ENCODE results near the gene SMCP.

The SMCP gene

DNA sequence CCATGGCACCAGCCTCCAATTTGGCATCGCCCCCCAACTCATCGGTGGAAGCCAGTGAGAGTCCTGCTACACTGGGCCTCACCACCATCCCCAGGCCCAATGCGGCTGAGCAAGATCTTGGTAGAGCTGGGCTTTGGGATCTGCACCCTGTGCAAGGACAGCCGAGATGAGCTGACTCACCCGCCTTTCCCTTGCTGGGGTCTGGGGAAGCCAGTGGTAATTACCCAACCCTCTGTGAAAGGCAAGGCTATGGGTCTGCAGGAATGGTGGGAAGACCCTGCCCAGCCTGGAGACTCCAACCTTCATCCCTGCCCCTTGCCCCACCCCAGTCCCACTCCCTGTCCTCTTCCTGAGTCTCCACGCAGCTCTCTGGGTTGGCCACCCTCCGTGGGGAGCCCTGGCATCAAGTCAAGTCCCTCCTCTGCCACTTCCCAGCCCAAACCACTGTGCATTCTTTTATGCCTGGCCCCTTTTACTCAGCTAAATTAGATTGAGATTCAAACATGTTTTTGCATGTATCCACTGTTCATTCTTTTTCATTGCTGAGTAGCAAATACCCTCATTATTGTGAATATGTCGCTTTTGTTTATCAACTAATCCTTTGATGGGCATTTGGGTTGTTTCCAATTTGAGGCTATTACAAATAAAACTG lies 8.8 kb downstream of the SMCP start:
- DNase-seq (ENCODE audit: low spot score): no peak

DNA sequence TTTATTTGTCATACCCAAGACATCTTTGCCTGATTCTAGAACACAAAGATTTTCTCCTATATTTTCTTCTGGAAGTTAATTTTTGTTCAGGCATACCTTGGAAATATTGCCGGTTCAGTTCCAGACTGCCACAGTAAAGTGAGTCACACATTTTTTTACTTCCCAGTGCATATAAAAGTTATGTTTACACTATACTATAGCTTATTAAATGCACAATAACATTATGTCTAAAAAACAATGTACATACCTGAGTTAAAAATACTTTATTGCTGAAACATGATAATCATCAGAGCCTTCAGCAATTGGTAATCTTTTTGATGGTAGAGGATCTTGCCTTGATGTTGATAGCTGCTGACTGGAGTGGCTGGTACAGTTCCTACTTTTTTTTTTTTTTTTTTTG lies 10.0 kb downstream of the SMCP start:
- DNase-seq (ENCODE audit: low spot score): no peak

DNA sequence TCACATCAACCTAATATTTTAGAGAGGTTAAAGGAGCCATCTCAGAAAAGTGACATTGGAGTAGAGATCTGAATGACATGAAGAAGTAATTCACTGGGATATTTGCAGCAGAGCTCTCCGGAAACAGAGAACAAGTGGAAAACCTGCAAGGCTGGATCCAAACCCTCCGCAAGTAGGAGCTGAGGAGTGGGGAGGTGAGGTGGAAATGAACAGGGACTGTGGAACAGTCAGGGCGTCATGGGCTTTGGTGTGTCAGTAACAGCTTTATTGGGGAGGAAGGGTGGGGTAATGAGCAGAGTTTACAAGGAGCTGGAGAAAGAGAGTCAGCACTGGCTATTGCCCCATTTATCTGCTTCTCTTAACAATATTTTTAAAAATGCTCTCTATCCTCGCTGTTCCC lies 20.9 kb downstream of the SMCP start:
- DNase-seq (ENCODE audit: low spot score): no peak

DNA sequence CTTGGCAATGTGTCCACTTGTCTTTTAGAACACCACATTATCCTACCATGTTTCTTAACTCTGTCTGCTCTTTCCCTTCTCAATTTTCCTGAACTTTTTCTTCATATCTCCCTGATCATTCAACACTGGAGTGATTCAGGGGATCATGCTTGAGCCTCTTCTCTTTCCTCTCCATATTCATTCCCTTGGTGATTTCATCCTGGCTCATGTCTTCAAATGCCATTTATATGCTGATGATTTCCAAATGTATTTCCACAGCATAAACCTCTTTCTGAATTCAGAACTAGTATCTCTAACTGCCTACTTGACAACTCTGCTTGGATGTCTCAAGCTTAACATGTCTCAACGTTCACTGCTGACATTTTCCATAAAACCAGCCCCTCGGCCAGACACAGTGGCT lies 21.8 kb downstream of the SMCP start:
- no peak for DNase-seq (ENCODE audit: low spot score)

DNA sequence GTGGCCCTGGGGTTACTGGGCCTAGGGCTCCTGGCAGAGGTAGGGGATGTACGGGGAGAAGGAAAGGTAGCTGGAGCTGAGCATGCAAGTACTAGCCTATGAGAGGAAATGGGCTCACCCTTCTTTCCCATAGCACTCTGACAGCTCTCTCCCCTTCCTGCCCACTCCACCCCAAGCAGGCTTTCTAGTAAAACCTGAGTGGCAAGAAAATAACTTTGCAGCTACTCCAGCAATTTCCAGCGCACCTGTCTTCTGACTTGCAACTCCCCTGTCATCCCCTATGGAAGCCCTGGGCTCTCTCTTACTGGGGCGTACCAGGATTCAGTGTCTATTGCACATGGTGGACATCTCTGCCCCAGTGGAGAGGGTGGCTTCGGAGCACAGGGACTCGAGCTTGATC lies 23.5 kb downstream of the SMCP start:
- no peak for DNase-seq (ENCODE audit: low spot score)

DNA sequence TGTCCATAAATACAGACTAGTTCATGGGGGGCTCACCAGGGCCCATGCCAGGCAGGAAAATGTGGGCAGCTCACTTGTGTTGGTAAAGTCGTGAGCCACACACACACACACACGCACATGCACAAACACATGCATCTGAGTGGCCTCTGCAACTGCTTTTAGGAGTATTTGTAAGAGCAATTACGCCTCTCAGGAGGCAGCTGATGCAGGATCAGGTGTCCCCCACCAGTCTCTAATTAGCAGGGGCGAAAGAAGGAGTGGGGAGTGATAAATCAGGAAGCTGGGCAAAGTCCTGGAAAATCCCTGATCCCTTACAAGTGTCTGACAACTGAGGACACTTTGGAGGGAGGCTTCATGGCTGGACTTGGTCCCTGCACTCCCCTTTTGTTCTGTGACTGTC lies 24.5 kb downstream of the SMCP start:
- DNase-seq (ENCODE audit: low spot score): no peak

DNA sequence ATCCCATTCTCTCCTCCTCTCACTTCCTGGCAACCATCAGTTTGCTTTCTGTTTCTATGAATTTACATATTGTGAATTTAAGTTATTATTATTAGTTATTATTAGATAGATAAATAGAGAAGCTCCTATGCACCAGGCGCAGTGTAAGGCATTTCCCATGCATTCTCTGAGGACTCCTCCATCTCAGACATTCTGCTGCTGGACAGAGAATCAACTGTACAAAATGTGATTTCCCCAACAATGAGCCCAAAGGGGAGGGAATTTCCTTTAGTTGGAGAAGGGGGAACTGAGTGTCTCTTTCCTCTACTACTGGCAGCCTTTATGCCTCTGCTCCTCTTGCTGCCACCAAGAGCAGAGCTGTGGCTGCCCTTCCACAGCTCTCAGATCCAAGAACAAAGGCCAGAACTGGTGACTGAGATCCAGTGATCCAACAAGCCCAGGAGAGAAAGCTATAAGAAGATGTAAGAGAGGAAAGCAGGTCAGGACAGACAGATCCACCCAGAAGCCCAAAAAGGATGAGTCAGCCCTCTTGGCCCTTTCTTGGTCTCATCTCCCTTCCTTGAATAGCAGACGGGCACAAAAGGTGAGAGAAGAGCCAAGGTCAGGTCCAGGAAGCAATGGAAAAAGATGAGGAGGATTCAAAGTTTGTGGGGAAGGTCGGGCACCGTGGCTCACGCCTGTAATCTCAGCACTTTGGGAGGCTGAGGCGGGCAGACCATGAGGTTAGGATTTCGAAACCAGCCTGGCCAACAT lies 26.7 kb downstream of the SMCP start:
- no peak for DNase-seq (ENCODE audit: low spot score)

DNA sequence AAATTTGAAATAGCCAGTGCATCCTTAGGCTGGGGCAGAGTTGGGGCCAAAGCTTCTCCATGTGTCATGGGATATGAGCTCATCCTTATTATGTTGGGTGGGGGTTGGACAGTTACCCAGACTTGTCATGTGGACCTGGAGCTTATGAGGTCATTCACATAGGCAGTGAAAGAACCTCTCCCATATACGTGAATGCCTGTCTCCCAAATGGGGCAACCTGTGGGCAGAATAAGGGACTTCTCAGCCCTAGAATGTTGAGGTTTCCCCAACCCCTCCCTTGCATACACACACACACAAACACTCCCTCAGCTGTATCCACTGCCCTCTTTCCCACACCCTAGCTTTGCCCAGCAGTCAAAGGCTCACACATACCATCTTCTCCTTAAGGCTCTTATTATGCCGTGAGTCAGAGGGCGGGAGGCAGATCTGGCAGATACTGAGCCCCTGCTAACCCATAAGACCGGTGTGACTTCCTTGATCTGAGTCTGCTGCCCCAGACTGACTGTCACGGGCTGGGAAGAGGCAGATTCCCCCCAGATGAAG lies 28.0 kb downstream of the SMCP start:
- DNase-seq (ENCODE audit: low spot score): peak; percentile 8

DNA sequence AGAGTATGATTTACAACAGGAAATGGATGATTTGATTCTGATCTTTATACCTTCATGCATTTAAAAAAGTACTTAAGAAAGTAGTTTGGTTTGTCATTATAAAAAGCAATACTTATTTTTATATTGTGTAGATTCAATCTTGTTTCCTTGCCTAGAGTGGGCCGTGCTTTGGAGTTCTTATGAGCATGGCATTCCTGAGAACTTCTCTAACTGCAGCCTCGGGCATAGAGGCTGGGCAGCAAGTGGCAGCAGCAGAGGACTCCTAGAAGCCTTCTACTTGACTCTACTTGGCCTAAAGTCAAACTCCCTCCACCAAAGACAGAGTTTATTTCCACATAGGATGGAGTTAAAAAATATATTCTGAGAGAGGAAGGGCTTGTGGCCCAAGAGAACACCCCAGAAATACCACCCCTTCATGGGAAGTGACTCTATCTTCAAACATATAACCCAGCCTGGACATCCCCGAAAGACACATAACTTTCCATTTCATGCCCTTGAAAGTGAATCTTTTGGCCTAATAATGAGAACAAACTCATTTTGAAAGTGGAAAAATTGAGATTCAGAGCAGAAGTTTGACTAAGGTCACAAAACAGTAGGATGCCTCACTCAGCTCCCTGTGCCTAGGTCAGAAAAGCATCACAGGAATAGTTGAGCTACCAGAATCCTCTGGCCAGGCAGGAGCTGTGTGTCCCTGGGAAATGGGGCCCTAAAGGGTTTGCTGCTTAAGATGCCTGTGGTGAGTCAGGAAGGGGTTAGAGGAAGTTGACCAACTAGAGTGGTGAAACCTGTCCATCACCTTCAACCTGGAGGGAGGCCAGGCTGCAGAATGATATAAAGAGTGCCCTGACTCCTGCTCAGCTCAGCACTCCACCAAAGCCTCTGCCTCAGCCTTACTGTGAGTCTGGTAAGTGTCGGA lies 29.8 kb downstream of the SMCP start, which contains the start of gene IVL:
Gene IVL, plus strand, starts transcription at position 861 of the 916 bp plus-strand sequence. CDS start 1,252 bp downstream, outside the sequence.
- no peak for DNase-seq (ENCODE audit: low spot score)

DNA sequence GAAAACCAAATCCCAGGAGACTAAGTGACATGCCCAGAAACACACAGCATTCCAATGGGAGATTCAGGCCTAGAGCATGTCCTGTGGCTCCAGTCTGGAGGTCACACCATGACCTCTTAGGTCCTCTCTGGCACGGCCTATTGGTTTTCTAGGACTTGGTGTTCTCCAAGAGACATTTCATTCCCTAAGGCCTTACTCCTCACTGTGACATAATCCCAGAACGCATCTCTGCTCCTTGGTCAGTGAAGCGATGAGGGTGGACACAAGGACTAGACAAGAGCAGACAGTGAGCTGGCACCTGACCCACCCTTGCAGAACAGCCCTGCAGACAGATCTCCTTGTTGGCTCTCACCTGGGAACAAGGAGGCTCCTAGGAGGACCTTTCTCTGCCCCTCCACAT lies 31.1 kb downstream of the SMCP start:
- no peak for DNase-seq (ENCODE audit: low spot score)

DNA sequence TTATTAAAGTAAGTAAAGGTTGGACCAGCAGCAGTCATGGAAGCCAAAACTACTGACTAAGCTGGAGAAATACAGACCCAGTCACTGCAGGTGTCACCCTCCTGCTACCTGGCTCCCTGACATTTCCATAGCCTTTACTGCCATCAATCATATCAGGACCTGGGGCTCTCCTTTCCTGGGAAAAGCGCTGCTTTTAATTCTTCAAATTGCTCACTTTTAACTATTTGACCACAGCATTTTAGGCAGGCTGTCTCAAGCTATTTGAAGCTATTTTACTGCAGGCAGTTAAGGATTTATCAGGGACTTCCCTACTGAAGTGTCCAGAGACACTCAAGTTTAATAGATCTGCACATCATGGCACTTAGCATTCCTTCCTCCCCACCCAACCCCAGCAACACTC lies 34.3 kb downstream of the SMCP start:
- no peak for DNase-seq (ENCODE audit: low spot score)

DNA sequence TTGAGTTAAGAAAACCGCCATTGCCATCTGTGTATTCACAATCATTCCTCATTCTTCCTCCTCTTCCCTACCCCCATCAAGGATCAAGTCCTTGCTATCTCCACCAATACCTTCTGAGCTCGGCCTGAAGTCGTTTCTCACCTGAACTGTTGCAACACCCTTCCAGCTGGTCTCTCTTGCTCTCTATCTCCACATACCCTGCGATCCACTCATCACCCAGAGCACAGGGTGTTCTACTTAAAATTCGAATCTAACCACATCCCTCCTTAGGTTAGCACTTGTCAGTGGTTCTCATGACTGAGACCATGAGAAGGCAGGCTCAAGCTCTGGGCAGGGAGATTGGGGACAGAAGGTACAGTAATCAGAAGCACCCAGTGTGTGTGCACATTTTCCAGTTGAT lies 34.8 kb downstream of the SMCP start:
- DNase-seq (ENCODE audit: low spot score): no peak

DNA sequence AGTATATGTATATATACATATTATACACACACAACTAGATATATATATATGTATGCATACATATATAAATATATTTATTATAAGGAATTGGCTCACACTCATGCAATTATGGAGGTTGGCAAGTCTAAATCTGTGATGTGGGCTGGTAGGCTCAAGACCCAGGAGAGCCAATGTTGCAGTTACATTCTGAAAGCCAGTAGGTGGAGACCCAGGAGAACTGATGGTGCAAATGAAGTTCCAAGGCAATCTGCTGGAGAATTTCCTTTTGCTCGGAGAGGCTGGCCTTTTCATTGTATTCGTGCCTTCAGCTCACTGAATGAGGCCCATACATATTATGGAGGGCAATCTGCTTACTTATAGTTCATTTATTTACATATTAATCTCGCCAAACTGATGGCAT lies 39.7 kb downstream of the SMCP start:
- no peak for DNase-seq (ENCODE audit: low spot score)

DNA sequence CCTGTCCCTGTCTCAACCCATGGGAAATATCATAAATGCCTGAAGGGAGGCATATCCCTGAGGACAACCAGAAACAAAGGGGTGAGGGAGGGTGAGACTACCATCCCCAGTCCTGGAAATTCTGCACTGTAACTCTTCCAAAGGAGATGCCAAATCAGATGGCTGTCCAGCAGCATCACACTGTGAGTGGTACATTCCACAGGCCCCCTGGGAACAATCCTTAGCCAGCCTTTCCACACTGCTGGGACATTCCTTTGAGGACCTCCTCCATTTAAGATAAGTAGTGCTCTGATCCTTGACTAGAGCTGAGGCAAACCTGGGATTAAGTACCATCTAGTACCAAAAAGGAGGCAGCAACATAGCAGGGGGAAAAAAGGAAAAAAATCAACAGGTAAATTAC lies 40.9 kb downstream of the SMCP start:
- DNase-seq (ENCODE audit: low spot score): no peak

DNA sequence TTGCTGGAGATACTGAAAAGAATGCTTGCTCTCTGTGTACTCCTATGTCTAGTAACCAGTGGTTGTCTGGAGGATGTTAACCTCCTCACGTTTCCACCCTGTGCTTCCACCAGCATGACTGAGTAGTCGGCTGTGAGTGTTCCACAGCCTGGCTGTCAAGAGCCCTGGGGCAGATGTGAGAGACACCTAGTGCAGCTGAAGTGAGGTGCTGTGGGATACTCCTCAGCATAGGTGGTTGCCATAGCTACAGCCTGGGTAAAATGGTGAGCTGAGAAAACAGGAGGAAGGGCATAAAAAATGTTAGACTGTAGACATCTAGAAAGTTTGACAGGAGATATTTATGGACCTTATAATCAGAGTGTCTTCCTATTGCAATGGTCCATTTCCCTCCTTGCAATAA lies 46.1 kb downstream of the SMCP start:
- no peak for DNase-seq (ENCODE audit: low spot score)

DNA sequence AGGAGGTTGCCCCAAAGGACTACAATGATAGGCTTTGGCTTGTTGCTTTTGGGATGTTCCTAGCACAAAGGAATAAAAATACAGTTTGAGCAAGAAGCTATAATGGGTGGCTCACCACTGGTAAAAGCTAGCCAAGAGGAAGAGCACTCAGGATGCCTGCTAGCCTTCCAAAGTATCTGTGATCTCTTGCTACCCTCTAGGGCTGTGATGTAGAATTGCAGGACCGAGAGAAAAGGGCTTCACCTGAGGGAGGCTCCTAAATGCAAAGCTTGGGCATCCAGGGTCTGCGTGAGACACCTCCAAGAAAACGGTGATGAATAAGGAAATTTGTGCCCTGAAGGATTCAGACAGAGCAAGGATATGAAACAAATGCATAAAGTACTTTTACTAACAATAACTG lies 48.0 kb downstream of the SMCP start:
- DNase-seq (ENCODE audit: low spot score): no peak

DNA sequence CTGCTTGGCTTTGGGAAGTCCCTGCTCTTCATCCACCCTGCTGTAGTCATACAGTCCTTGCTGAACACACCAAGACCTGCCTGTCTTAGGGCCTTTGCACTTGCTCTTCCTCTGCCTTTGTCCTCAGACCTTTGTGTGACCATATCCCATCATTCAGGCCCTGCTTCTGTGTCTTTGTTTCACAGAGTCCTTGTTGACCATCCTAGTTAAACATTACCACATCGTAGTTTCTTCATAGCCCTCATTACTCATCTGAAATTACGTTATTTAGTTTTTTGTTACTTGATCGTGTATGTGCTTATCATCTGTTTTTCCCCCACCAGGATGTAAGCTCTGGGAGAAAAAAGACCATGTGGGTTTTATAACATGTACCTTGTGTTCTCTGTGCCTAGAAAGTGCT lies 50.5 kb downstream of the SMCP start:
- no peak for DNase-seq (ENCODE audit: low spot score)

DNA sequence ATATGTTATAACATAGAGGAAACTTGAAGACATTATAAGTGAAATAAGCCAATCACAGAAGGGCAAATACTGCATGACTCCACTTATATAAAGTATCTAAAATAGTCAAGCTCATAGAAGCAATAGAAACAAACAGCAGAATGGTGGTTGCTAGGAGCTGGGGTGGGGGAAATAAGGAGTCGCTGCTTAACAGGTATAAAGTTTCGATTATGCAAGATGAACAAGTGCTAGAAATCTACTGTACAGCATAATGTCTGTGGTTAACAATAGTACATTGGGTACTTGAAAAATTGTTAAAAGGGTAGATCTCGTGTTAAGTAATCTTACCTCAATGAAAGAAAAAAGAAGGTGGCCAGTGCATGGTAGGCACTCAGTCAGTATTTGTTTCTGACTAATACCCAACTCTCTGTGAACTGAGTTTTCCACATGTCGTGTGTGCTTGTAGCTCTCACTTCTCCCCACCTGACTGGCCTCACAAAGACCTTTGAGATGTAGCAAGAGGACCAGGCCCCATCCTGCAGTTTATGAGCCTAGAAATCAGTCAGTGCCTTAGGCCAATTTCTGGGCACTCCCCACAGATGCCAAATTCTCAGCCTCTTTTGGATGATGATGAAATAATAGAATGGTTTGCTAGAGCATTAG lies 54.2 kb downstream of the SMCP start:
- no peak for DNase-seq (ENCODE audit: low spot score)

DNA sequence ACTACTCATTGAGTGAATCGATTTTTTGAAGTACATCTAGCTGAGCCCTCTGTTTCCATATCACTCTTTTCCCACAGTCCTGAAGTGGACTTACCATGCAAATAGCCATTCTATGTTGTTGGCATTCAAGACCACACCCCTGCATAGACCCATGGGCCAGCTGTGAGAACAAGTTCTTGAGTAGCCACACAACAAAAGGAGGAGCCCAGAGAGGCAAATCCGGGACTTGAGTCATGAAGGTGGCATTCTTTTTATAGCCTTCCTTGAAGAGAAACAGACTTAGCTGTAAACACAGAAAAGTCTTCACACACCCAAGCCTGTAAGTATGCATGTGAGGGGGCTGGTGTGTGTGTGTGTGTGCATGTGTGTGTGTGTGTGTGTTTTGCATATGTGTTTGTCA lies 55.1 kb downstream of the SMCP start:
- no peak for DNase-seq (ENCODE audit: low spot score)

All from kidney capillary endothelial cell (primary cell).